Sigmoid colon (tissue), 4 donors: ENCODE measurements around the gene IFITM10.

ENCODE experiments used
- CTCF ChIP-seq, 4 experiments: fragments of 450-650 bp in 3 of 4; fragments of 200-600 bp in 1 of 4; IDR thresholded peaks; one replicate each; pipeline ENCODE4 v1.5.1; 2016 to 2019; ENCODE audit warnings: antibody characterized with exemption in 4 of 4, mild to moderate bottlenecking in 3 of 4, moderate library complexity in 2 of 4
- EP300 ChIP-seq, 4 donors: sonication (generic); formaldehyde crosslinking; IDR thresholded peaks; one replicate each; pipeline ENCODE4 v1.6.1; 2017; ENCODE audit warnings: antibody characterized with exemption in 4 of 4
- POLR2A ChIP-seq, 2 donors: fragments of 450-650 bp; IDR thresholded peaks; one replicate each; pipeline ENCODE4 v1.6.1; 2016; ENCODE audit warnings: antibody characterized with exemption in 2 of 2, mild to moderate bottlenecking in 2 of 2, moderate library complexity in 2 of 2

GRCh38 chr11:1771700-1772099 is 21.3 kb upstream of the IFITM10 start:
- TF ChIP-seq CTCF (IDR thresholded peaks at IDR 0.05) (no peak), EP300 (IDR thresholded peaks at IDR 0.05) (no peak), POLR2A (IDR thresholded peaks at IDR 0.05) (no peak)
